HEK293T (cell line): ENCODE measurements around the gene TYSND1.

Experiments
- BHLHE40 ChIP-seq: fragments of 450-650 bp; IDR thresholded peaks from 2 replicates; pipeline ENCODE4 v1.6.1; 2016; ENCODE audit warnings: mild to moderate bottlenecking, moderate library complexity, borderline replicate concordance
- FOXM1 ChIP-seq: fragments of 450-650 bp; IDR thresholded peaks from 2 replicates; pipeline ENCODE4 v1.6.1; 2017; ENCODE audit warnings: mild to moderate bottlenecking, borderline replicate concordance
- HDGF ChIP-seq: fragments of 450-650 bp; IDR thresholded peaks from 2 replicates; pipeline ENCODE4 v1.6.1; 2017; ENCODE audit warnings: antibody characterized with exemption, borderline replicate concordance
- SP1 ChIP-seq: fragments of 450-650 bp; IDR thresholded peaks from 2 replicates; pipeline ENCODE4 v1.6.1; 2017
- TARDBP ChIP-seq: fragments of 450-650 bp; IDR thresholded peaks from 2 replicates; pipeline ENCODE4 v1.6.1; 2016

DNA sequence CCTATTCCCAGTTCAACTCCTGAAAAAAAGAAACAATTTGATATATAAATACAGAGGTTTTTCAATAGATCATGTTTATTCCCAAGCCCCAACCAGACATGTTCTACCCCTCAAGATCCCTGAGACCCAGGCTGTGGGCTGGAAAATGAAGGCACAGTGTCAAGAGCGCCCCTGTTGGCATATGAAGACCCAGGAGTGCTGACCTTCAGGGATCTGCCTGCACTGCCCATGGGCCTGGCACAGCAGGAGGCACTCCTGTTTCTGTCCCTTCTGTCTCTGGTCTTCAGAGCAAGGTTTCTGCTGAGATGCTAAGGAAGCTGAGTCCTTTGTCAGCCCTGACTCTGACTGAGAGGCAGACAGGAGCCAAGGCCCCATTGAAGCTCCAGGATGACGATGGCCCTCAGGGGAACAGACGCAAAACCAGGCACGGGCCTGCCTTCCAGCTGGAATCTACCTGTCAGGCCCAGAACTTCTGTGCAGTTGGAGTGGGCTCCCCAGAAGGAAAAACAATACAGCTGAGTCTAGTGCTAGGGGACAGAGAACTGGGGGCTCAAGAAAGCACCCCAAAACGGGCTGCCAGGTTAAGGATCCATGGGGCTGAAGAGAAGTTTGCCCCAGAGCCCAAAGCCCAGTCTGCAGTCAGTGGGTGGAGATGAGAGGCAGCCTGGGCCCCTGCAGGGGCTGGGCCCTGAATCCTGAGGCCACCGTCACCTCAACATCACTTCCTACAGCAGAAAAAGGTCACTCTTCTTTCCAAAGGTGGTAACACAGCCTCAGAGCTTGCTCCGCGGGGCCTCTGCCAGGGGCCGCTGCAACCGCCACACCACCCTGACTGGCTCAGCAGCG is 7.1 kb downstream of the TYSND1 start:
- TF ChIP-seq BHLHE40 (no peak), FOXM1 (no peak), TARDBP (no peak), SP1 (no peak), HDGF (no peak)
